Prostate gland (tissue), 2 donors: ENCODE results near the gene SIRPB2. TPM values are rescaled to one million over a fixed set of nuclear protein-coding genes. Genes with fewer than 3 reads are reported as not detected.

Experiments used
- DNase-seq: peaks from one replicate; pipeline ENCODE4 v3.0.0-alpha.2; 2019; ENCODE audit warnings: low spot score
- H3K27ac ChIP-seq, 2 donors: fragments of 200-600 bp; sonication (generic); 2 replicates each; pipeline ENCODE4 v1.5.1; 2017 to 2019
- H3K27me3 ChIP-seq: fragments of 200-600 bp; sonication (generic); replicated peaks from 2 replicates; pipeline ENCODE4 v1.5.1; 2019; ENCODE audit not compliant: insufficient read depth
- H3K36me3 ChIP-seq, 2 donors: fragments of 200-600 bp; sonication (generic); 1 replicate in 1 of 2; 2 replicates in 1 of 2; pipeline versions ENCODE4 v1.5.1 to v1.8.1; 2017 to 2019
- H3K4me1 ChIP-seq: fragments of 200-600 bp; sonication (generic); replicated peaks from 2 replicates; pipeline ENCODE4 v1.5.1; 2019
- H3K4me3 ChIP-seq, 2 donors: fragments of 200-600 bp; sonication (generic); 2 replicates each; pipeline ENCODE4 v1.5.1; 2017 to 2019
- H3K9me3 ChIP-seq: fragments of 200-600 bp; sonication (generic); 2 replicates; pipeline ENCODE4 v1.5.1; 2017
- CTCF ChIP-seq, 4 experiments: fragments of 200-600 bp in 2 of 4; fragments of 450-650 bp in 2 of 4; sonication (generic) in 2 of 4; IDR thresholded peaks; 1 replicate in 3 of 4; 2 replicates in 1 of 4; pipeline ENCODE4 v1.5.1; 2016 to 2019; ENCODE audit warnings: antibody characterized with exemption in 4 of 4, mild to moderate bottlenecking in 2 of 4, moderate library complexity in 2 of 4
- POLR2A ChIP-seq: fragments of 450-650 bp; IDR thresholded peaks from one replicate; pipeline ENCODE4 v1.6.1; 2016; ENCODE audit warnings: antibody characterized with exemption, mild to moderate bottlenecking
- POLR2AphosphoS5 ChIP-seq: sonication (generic); formaldehyde crosslinking; IDR thresholded peaks from one replicate; pipeline ENCODE4 v1.6.1; 2017; ENCODE audit warnings: antibody characterized with exemption
- WGBS: methylation state at CpG from one replicate; pipeline ENCODE4 v1.1.5; 2018; 5-methylcytosine and 5-hydroxymethylcytosine counted together
- intact Hi-C: fragments of 100-400 bp; cut with DNase I; formaldehyde crosslinking; loops from one replicate; pipeline ENCODE4 v1.14.2; 2022
- total RNA-seq, 2 donors: library from RNA; depleted of rRNA; stranded (reverse); fragments of >200 nt; gene quantifications; one replicate each; pipeline ENCODE4 v1.1.0, GENCODE V29; 2016

The SIRPB2 gene
- total RNA-seq, 2 donors from 2014 or later: 0.36 to 3.2 TPM

DNA sequence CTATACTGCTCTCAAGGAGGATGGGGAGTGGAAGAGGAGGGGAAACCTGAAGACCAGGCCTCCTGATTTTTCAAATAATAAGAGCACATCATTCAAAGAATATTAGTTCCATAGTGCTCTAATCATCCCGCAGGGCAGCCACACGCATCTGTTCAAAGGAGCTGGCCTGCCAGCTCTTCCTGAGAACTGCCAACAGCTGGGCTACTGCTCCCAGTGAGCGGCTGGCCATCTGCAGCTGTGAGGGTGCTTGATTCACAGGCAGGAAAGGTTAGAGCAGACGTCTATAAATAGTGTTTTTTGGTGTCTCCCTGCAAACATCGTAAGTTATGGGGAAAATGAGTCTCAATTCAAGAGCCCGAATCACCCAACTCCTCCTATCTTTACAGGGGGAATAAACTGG, 41.9 kb downstream of the SIRPB2 start:
- Histone ChIP-seq H3K27me3 (no peaks in the 10 kb centered on the region), H3K4me3 (no peak overlapping the region), H3K27ac (no peak overlapping the region), H3K4me1 (no peaks in the 10 kb centered on the region), H3K36me3 (peaks cover 28 to 44% of the 10 kb centered on the region in 2 donors), H3K9me3 (no peaks in the 10 kb centered on the region)
- intact Hi-C loops: no loop called here
- TF ChIP-seq POLR2A (no peak), POLR2AphosphoS5 (no peak), CTCF (IDR thresholded peaks at IDR 0.05) (no peak)
- WGBS: 92% methylated on average over 6 of the region's 6 CpGs
- DNase-seq: no peak

GRCh38 chr20:1448081-1448620, 43.1 kb downstream of the SIRPB2 start:
- Histone ChIP-seq H3K36me3 (peaks cover 28 to 49% of the 10 kb centered on the region in 2 donors), H3K27ac (no peak overlapping the region), H3K9me3 (no peaks in the 10 kb centered on the region), H3K27me3 (no peaks in the 10 kb centered on the region), H3K4me3 (no peak overlapping the region), H3K4me1 (no peaks in the 10 kb centered on the region)
- TF ChIP-seq POLR2AphosphoS5 (no peak), POLR2A (no peak), CTCF (IDR thresholded peaks at IDR 0.05) (no peak)
- DNase-seq: no peak
- intact Hi-C loops: no loop called here
- WGBS: 89% methylated on average over 4 of the region's 4 CpGs

GRCh38 chr20:1446536-1446935, 44.7 kb downstream of the SIRPB2 start:
- DNase-seq: no peak
- H3K27ac ChIP-seq: no peak overlapping the region
- no peak overlapping the region for H3K4me3 ChIP-seq
- TF ChIP-seq CTCF (IDR thresholded peaks at IDR 0.05) (no peak), POLR2A (no peak), POLR2AphosphoS5 (no peak)
- WGBS: 100% methylated on average over 1 of the region's 1 CpG
- no peaks in the 10 kb centered on the region for H3K9me3 ChIP-seq
- H3K4me1 ChIP-seq: no peaks in the 10 kb centered on the region
- no peaks in the 10 kb centered on the region for H3K27me3 ChIP-seq
- intact Hi-C loops: no loop called here
- peaks cover 20 to 45% of the 10 kb centered on the region in 2 donors for H3K36me3 ChIP-seq

DNA sequence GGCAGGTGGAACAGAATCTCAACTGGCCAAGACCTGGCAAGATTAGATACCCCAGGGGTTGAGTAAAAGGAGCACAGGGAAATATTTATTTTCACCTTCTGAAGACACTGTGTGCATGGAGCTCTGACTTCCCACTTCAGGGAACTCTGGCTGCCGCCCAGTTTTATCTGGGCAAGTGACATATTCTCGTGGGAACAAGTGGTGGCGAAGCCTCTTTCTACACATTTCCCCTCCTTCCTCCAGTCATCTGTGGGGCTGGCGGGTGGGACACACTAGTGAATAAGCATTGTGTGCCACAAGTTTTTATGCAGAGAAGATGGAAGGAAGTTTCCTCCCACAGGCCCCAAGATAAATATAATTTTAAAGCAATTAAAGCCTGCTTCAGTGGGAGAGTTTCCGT, 48.1 kb downstream of the SIRPB2 start:
- Histone ChIP-seq H3K4me1 (no peaks in the 10 kb centered on the region), H3K4me3 (no peak overlapping the region), H3K27me3 (no peaks in the 10 kb centered on the region), H3K36me3 (peaks cover 7 to 34% of the 10 kb centered on the region in 2 donors), H3K27ac (no peak overlapping the region), H3K9me3 (no peaks in the 10 kb centered on the region)
- intact Hi-C loops: no loop called here
- DNase-seq: no peak
- 70% methylated on average over 5 of the region's 5 CpGs for WGBS
- no peak for TF ChIP-seq CTCF (IDR thresholded peaks at IDR 0.05)

DNA sequence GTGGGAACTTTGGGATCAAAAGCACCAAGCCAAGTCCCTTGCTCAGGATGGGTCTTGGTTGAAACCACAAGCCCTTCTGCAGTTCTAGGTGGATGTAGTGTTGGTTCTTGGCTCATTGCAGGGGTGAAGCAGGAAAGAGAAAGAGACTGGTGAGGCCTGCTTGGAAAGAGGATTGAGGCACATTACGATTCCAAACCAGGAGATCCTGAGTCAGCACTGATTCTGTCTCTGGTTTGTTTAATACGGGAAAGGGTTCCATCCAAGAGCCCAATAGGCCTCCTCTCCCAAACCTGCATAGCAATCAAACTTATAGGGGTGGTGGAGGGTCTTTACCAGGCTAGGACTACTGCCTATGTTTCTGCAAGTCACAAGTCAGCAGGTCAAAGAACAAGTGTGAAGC, 48.9 kb downstream of the SIRPB2 start:
- H3K36me3 ChIP-seq: peaks cover 5 to 34% of the 10 kb centered on the region in 2 donors
- intact Hi-C loops: no loop called here

More for the DNA sequence above, 48.9 kb downstream of the SIRPB2 start:
- Histone ChIP-seq H3K27ac (no peak overlapping the region), H3K4me1 (no peaks in the 10 kb centered on the region), H3K27me3 (no peaks in the 10 kb centered on the region), H3K9me3 (no peaks in the 10 kb centered on the region), H3K4me3 (no peak overlapping the region)
- no peak for TF ChIP-seq CTCF (IDR thresholded peaks at IDR 0.05)
- no peak for TF ChIP-seq POLR2A
- TF ChIP-seq POLR2AphosphoS5: no peak
- DNase-seq: no peak
- 94% methylated on average over 2 of the region's 2 CpGs for WGBS
